ENCODE results near the gene ENAH. TPM values are rescaled to one million over a fixed set of nuclear protein-coding genes. Genes with fewer than 3 reads are reported as not detected.
A peak's percentile ranks its signal among the peaks of the same experiment; 100 is the strongest.

ENAH gene
- total and polyA plus RNA-seq, 4 donors: 15.5 to 89.4 (median 48.4) TPM

- 69 to 77% methylated on average over 3 of the region's 3 CpGs for WGBS, 2 donors
- no peak overlapping the region for H3K9ac ChIP-seq (ENCODE audit: insufficient read depth in 1 of 2, low read length in 2 of 2)
- H3K4me1 ChIP-seq (ENCODE audit: control insufficient read depth in 5 of 5, insufficient read depth in 5 of 5, low read length in 5 of 5): peaks cover 0 to 27% (median 13%) of the 10 kb centered on the region in 5 donors
These were observed 210.8 kb downstream of the ENAH start for GRCh38 chr1:225442123-225442505.

GRCh38 chr1:225441314-225442122, 211.4 kb downstream of the ENAH start:
- Histone ChIP-seq H3K27me3 (ENCODE audit: control insufficient read depth in 3 of 3, insufficient read depth in 3 of 3, low read length in 2 of 3) (no peaks in the 10 kb centered on the region), H3K9ac (ENCODE audit: insufficient read depth in 1 of 2, low read length in 2 of 2) (no peak overlapping the region), H3K36me3 (ENCODE audit: control insufficient read depth in 4 of 4, insufficient read depth in 4 of 4, low read length in 4 of 4) (no peaks in the 10 kb centered on the region), H3K4me1 (ENCODE audit: control insufficient read depth in 5 of 5, insufficient read depth in 5 of 5, low read length in 5 of 5) (peaks cover 0 to 21% (median 10%) of the 10 kb centered on the region in 5 donors), H3K27ac (ENCODE audit: low read depth in 1 of 2, low read length in 1 of 2) (peak overlapping the region in 1 of 2 donors; percentile 21), H3K9me3 (ENCODE audit: control insufficient read depth in 4 of 4, insufficient read depth in 3 of 4, low read length in 3 of 4) (no peaks in the 10 kb centered on the region), H3K4me3 (no peak overlapping the region)
- WGBS, 2 donors: 62 to 63% methylated on average over 9 of the region's 9 CpGs
- ATAC-seq (ENCODE audit: insufficient read depth, low FRiP score): no peak
- TF ChIP-seq, protein P1, sequence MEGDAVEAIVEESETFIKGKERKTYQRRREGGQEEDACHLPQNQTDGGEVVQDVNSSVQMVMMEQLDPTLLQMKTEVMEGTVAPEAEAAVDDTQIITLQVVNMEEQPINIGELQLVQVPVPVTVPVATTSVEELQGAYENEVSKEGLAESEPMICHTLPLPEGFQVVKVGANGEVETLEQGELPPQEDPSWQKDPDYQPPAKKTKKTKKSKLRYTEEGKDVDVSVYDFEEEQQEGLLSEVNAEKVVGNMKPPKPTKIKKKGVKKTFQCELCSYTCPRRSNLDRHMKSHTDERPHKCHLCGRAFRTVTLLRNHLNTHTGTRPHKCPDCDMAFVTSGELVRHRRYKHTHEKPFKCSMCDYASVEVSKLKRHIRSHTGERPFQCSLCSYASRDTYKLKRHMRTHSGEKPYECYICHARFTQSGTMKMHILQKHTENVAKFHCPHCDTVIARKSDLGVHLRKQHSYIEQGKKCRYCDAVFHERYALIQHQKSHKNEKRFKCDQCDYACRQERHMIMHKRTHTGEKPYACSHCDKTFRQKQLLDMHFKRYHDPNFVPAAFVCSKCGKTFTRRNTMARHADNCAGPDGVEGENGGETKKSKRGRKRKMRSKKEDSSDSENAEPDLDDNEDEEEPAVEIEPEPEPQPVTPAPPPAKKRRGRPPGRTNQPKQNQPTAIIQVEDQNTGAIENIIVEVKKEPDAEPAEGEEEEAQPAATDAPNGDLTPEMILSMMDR (IDR thresholded peaks at IDR 0.05; ENCODE audit: control extremely low read depth, extremely low read depth): no peak
- DNase-seq: peak in 1 of 3 donors; percentile 40

More at GRCh38 chr1:225442123-225442505, 210.8 kb downstream of the ENAH start:
- peak overlapping the region in 1 of 2 donors; percentile 13 for H3K27ac ChIP-seq (ENCODE audit: low read depth in 1 of 2, low read length in 1 of 2)
- ATAC-seq (ENCODE audit: insufficient read depth, low FRiP score) (no peak), DNase-seq (no peak)
- H3K27me3 ChIP-seq (ENCODE audit: control insufficient read depth in 3 of 3, insufficient read depth in 3 of 3, low read length in 2 of 3): no peaks in the 10 kb centered on the region
- H3K9me3 ChIP-seq (ENCODE audit: control insufficient read depth in 4 of 4, insufficient read depth in 3 of 4, low read length in 3 of 4): no peaks in the 10 kb centered on the region
- no peaks in the 10 kb centered on the region for H3K36me3 ChIP-seq (ENCODE audit: control insufficient read depth in 4 of 4, insufficient read depth in 4 of 4, low read length in 4 of 4)
- H3K4me3 ChIP-seq: no peak overlapping the region
- TF ChIP-seq, protein P1 (IDR thresholded peaks at IDR 0.05; ENCODE audit: control extremely low read depth, extremely low read depth): no peak

- DNase-seq (no peak), ATAC-seq (ENCODE audit: insufficient read depth, low FRiP score) (no peak)
- Histone ChIP-seq H3K4me3 (no peak overlapping the region), H3K36me3 (ENCODE audit: control insufficient read depth in 4 of 4, insufficient read depth in 4 of 4, low read length in 4 of 4) (no peaks in the 10 kb centered on the region), H3K27me3 (ENCODE audit: control insufficient read depth in 3 of 3, insufficient read depth in 3 of 3, low read length in 2 of 3) (no peaks in the 10 kb centered on the region), H3K9me3 (ENCODE audit: control insufficient read depth in 4 of 4, insufficient read depth in 3 of 4, low read length in 3 of 4) (no peaks in the 10 kb centered on the region), H3K9ac (ENCODE audit: insufficient read depth in 1 of 2, low read length in 2 of 2) (no peak overlapping the region), H3K4me1 (ENCODE audit: control insufficient read depth in 5 of 5, insufficient read depth in 5 of 5, low read length in 5 of 5) (peaks cover 0 to 12% (median 5%) of the 10 kb centered on the region in 5 donors), H3K27ac (ENCODE audit: low read depth in 1 of 2, low read length in 1 of 2) (no peak overlapping the region)
- TF ChIP-seq, protein P1 (IDR thresholded peaks at IDR 0.05; ENCODE audit: control extremely low read depth, extremely low read depth): no peak
- 86 to 92% methylated on average over 4 of the region's 4 CpGs for WGBS, 2 donors
These were observed 212.3 kb downstream of the ENAH start for GRCh38 chr1:225440380-225441221.

Measured in lung (tissue), 12 donors.